H9 (cell line): ENCODE measurements around the gene MCM3AP. TPM values are rescaled to one million over a fixed set of nuclear protein-coding genes. Genes with fewer than 3 reads are reported as not detected.
A peak's percentile ranks its signal among the peaks of the same experiment; 100 is the strongest.

ENCODE experiments used
- DNase-seq: peaks from one replicate; pipeline ENCODE4 v3.0.0-alpha.2; 2017
- H2AFZ ChIP-seq: one replicate; pipeline ENCODE4 v1.6.1; 2013; ENCODE audit warnings: mild to moderate bottlenecking, low read length, control low read depth, moderate library complexity
- H2AK5ac ChIP-seq: 2 replicates; pipeline ENCODE4 v1.6.1; 2013; ENCODE audit warnings: low read length, control low read depth, mixed read lengths; ENCODE audit not compliant: insufficient read length
- H2BK120ac ChIP-seq: one replicate; pipeline ENCODE4 v1.6.1; 2013; ENCODE audit warnings: low read depth, mild to moderate bottlenecking, low read length, control low read depth, inconsistent platforms; ENCODE audit not compliant: poor library complexity, severe bottlenecking
- H2BK12ac ChIP-seq: 2 replicates; pipeline ENCODE4 v1.6.1; 2013; ENCODE audit warnings: low read length, control low read depth, mixed read lengths, low read depth; ENCODE audit not compliant: insufficient read length
- H2BK15ac ChIP-seq: 2 replicates; pipeline ENCODE4 v1.6.1; 2013; ENCODE audit warnings: low read depth, low read length, control low read depth
- H2BK20ac ChIP-seq: one replicate; pipeline ENCODE4 v1.6.1; 2013; ENCODE audit warnings: low read depth, mild to moderate bottlenecking, low read length, control low read depth, inconsistent platforms; ENCODE audit not compliant: poor library complexity, severe bottlenecking
- H2BK5ac ChIP-seq: 2 replicates; pipeline ENCODE4 v1.6.1; 2013; ENCODE audit warnings: low read length, control low read depth, mixed read lengths; ENCODE audit not compliant: insufficient read length
- H3K14ac ChIP-seq: 2 replicates; pipeline ENCODE4 v1.6.1; 2013; ENCODE audit warnings: low read length, control low read depth; ENCODE audit not compliant: insufficient read depth
- H3K18ac ChIP-seq: 2 replicates; pipeline ENCODE4 v1.6.1; 2013; ENCODE audit warnings: low read depth, mild to moderate bottlenecking, mixed read lengths, low read length, control low read depth; ENCODE audit not compliant: insufficient read length
- H3K23ac ChIP-seq: 2 replicates; pipeline ENCODE4 v1.6.1; 2013; ENCODE audit warnings: low read length, control low read depth, mixed read lengths, low read depth; ENCODE audit not compliant: insufficient read length
- H3K23me2 ChIP-seq: 2 replicates; pipeline ENCODE4 v1.6.1; 2013; ENCODE audit warnings: low read depth, mild to moderate bottlenecking, mixed read lengths, low read length, control low read depth; ENCODE audit not compliant: insufficient read length, poor library complexity, severe bottlenecking
- H3K27ac ChIP-seq: 2 replicates; pipeline ENCODE4 v1.5.1; 2013; ENCODE audit warnings: low read length, control low read depth, mixed read lengths, low read depth; ENCODE audit not compliant: insufficient read length
- H3K27me3 ChIP-seq: 2 replicates; pipeline ENCODE4 v1.6.1; 2013; ENCODE audit warnings: low read length, control low read depth, inconsistent platforms; ENCODE audit not compliant: insufficient read depth
- H3K4ac ChIP-seq: 2 replicates; pipeline ENCODE4 v1.6.1; 2013; ENCODE audit warnings: low read depth, mild to moderate bottlenecking, control low read depth, inconsistent platforms, low read length, moderate library complexity
- H3K4me1 ChIP-seq: 2 replicates; pipeline ENCODE4 v1.6.1; 2013; ENCODE audit warnings: low read length, control low read depth, inconsistent platforms; ENCODE audit not compliant: insufficient read depth
- H3K4me2 ChIP-seq: 2 replicates; pipeline ENCODE4 v1.6.1; 2013; ENCODE audit warnings: low read length, control low read depth, mixed read lengths; ENCODE audit not compliant: insufficient read length, insufficient read depth
- H3K56ac ChIP-seq: 2 replicates; pipeline ENCODE4 v1.6.1; 2013; ENCODE audit warnings: low read depth, mild to moderate bottlenecking, mixed read lengths, low read length, control low read depth; ENCODE audit not compliant: insufficient read length
- H3K79me1 ChIP-seq: 2 replicates; pipeline ENCODE4 v1.6.1; 2013; ENCODE audit warnings: low read depth, mild to moderate bottlenecking, moderate library complexity, low read length, control low read depth, inconsistent platforms; ENCODE audit not compliant: insufficient read depth, poor library complexity, severe bottlenecking
- H3K79me2 ChIP-seq: 2 replicates; pipeline ENCODE4 v1.6.1; 2013; ENCODE audit warnings: low read length, control low read depth, inconsistent platforms; ENCODE audit not compliant: insufficient read depth
- H3K9ac ChIP-seq: 2 replicates; pipeline ENCODE4 v1.6.1; 2013; ENCODE audit warnings: low read length, control low read depth, mixed read lengths; ENCODE audit not compliant: insufficient read length; ENCODE audit errors: extremely low read depth
- H3K9me3 ChIP-seq: one replicate; pipeline ENCODE4 v1.6.1; 2013; ENCODE audit warnings: low read depth, low read length, inconsistent platforms; ENCODE audit not compliant: control insufficient read depth
- H3T11ph ChIP-seq: one replicate; pipeline ENCODE4 v1.6.1; 2013; ENCODE audit warnings: mild to moderate bottlenecking, low read length, control low read depth, inconsistent platforms
- H4K20me1 ChIP-seq: one replicate; pipeline ENCODE4 v1.6.1; 2013; ENCODE audit not compliant: control insufficient read depth, insufficient read length, insufficient read depth
- H4K5ac ChIP-seq: 2 replicates; pipeline ENCODE4 v1.6.1; 2013; ENCODE audit warnings: low read depth, mild to moderate bottlenecking, mixed read lengths, low read length, control low read depth; ENCODE audit not compliant: insufficient read length
- H4K8ac ChIP-seq: replicated peaks from 2 replicates; pipeline ENCODE4 v1.6.1; 2013; ENCODE audit warnings: low read length, control low read depth, mixed read lengths, low read depth; ENCODE audit not compliant: insufficient read length
- H4K91ac ChIP-seq: 2 replicates; pipeline ENCODE4 v1.6.1; 2013; ENCODE audit warnings: low read depth, mild to moderate bottlenecking, moderate library complexity, mixed read lengths, low read length, control low read depth; ENCODE audit not compliant: insufficient read length
- H3K27ac Mint-ChIP-seq, 3 experiments: 2 replicates in 2 of 3; 3 replicates in 1 of 3; pipeline ENCODE4 v1.8.0; 2020 to 2021; ENCODE audit warnings: mixed read lengths in 3 of 3, mild to moderate bottlenecking in 1 of 3, moderate library complexity in 1 of 3
- H3K27me3 Mint-ChIP-seq: 2 replicates; pipeline ENCODE4 v1.8.0; 2021; ENCODE audit warnings: low read depth, mild to moderate bottlenecking, moderate library complexity, mixed read lengths
- H3K36me3 Mint-ChIP-seq, 3 experiments: 2 replicates in 2 of 3; 3 replicates in 1 of 3; pipeline ENCODE4 v1.8.0; 2020 to 2021; ENCODE audit warnings: low read depth in 3 of 3, mixed read lengths in 3 of 3; ENCODE audit not compliant: insufficient read depth in 1 of 3
- H3K4me1 Mint-ChIP-seq, 2 experiments: 2 replicates each; pipeline ENCODE4 v1.8.0; 2020; ENCODE audit warnings: mixed read lengths in 2 of 2
- H3K4me3 Mint-ChIP-seq, 2 experiments: 2 replicates in 1 of 2; 3 replicates in 1 of 2; pipeline ENCODE4 v1.8.0; 2020 to 2021; ENCODE audit warnings: mild to moderate bottlenecking in 2 of 2, mixed read lengths in 2 of 2, moderate library complexity in 1 of 2
- H3K9me3 Mint-ChIP-seq, 2 experiments: 2 replicates in 1 of 2; 3 replicates in 1 of 2; pipeline ENCODE4 v1.8.0; 2020; ENCODE audit warnings: mild to moderate bottlenecking in 2 of 2, mixed read lengths in 2 of 2, moderate library complexity in 1 of 2
- CTCF ChIP-seq: fragments of 200-600 bp; sonication (generic); conservative IDR thresholded peaks from 3 replicates; pipeline ENCODE4 v1.8.0; 2021; ENCODE audit warnings: antibody characterized with exemption, mild to moderate bottlenecking
- WGBS: extraction: QIAGEN DNeasy Blood & Tissue Kit; methylation state at CpG from one replicate; pipeline ENCODE4 v1.1.7; 2013; ENCODE audit warnings: missing lambda C conversion rate, low lambda C conversion rate, mixed read lengths; ENCODE audit not compliant: insufficient read length; ENCODE audit errors: extremely low coverage; 5-methylcytosine and 5-hydroxymethylcytosine counted together
- total RNA-seq: library from RNA; stranded (reverse); gene quantifications from 2 replicates; pipeline ENCODE4 v1.2.1, GENCODE V29; 2021

The MCM3AP gene
- total RNA-seq, 1 experiment from 2014 or later = 124 TPM

- Histone ChIP-seq H4K8ac (no peak overlapping the region), H3K4ac (no peak overlapping the region), H3K14ac (0 out of 2 replicates have a peak overlapping the region, but pooled peaks have one; percentile 6), H2AFZ (no peak overlapping the region), H4K20me1 (no peaks in the 10 kb centered on the region), H3T11ph (no peak overlapping the region), H3K79me2 (peaks cover 15% of the 10 kb centered on the region; the same call in 1 of the 2 replicates), H2AK5ac (no peak overlapping the region), H3K9ac (peak overlapping the region; percentile 55), H3K18ac (no peak overlapping the region), H3K79me1 (peaks cover 2% of the 10 kb centered on the region), H2BK120ac (no peak overlapping the region), H3K23ac (no peak overlapping the region), H3K4me2 (peak overlapping the region; percentile 64), H3K27ac (no peak overlapping the region), H3K27me3 (no peaks in the 10 kb centered on the region), H3K23me2 (peaks cover 17% of the 10 kb centered on the region), H4K91ac (no peak overlapping the region), H3K56ac (no peak overlapping the region), H2BK15ac (no peak overlapping the region), H2BK20ac (no peak overlapping the region), H2BK5ac (no peak overlapping the region), H2BK12ac (no peak overlapping the region), H3K9me3 (no peaks in the 10 kb centered on the region), H4K5ac (no peak overlapping the region), H3K4me1 (peaks cover 7% of the 10 kb centered on the region; the same call in 1 of the 2 replicates)
- peak; percentile 46; the same call in 2 of the 3 replicates for TF ChIP-seq CTCF
- Mint-ChIP-seq H3K9me3 (no peaks in the 10 kb centered on the region), H3K4me1 (peaks cover 29 to 33% of the 10 kb centered on the region in 2 experiments), H3K27ac (peak overlapping the region; percentile 17 to 62 (median 44); a peak in 4 of 7 replicates), H3K4me3 (peak overlapping the region; percentile 90 to 94), H3K27me3 (no peaks in the 10 kb centered on the region), H3K36me3 (peaks cover 36 to 59% (median 53%) of the 10 kb centered on the region in 3 experiments)
- peak; percentile 75 for DNase-seq
- no CpG with 5 or more reads among the region's 43 CpGs for WGBS
Measured at GRCh38 chr21:46325073-46325912, 39.9 kb upstream of the MCM3AP start.
